ENCODE results near the gene LILRA6.
"Not testable (repeated sequence)": the region's sequence is repeated elsewhere in the genome, so short reads cannot be mapped to it uniquely, and the experiment has no call there.

The LILRA6 gene

GRCh38 chr19:54279406-54279962 is 36.9 kb upstream of the LILRA6 start:
- no peak for DNase-seq (ENCODE audit: extremely low read depth, low read depth)
- no peak for TF ChIP-seq CTCF (IDR thresholded peaks at IDR 0.05; ENCODE audit: low read depth, low read length, missing control alignments)
- no peak overlapping the region for H3K4me3 ChIP-seq (replicated peaks; ENCODE audit: low read depth, low read length)

DNA sequence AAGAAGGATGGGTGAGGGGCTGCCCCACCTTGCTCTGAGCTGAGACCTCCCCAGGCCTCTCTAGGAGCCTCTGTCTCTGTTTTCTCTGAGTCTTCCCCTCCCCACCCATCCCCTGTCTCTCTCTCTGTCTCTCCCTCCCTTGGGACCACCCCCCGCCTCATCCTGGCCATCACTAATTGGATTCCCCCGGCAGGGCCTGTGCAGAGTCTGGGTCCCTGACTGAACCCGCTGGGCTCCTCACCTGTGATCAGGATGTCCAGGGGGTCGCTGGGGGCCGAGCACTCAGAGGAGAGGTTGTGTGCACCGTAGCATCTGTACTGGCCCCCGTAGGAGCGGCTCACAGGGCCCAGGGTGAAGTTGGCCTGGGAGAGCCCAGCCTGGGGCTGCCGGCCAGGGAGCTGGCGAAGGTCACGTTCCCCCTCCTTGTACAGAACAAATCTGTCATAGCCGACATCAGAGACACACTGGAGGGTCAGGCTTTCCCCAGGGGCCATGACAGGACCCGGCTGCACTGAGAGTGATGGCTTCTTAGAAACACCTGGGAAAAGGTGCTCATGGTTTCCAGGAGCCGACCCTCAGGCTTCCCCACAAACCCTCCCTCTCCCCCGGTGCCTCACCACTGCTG is 36.1 kb upstream of the LILRA6 start:
- not testable (repeated sequence) for H3K4me3 ChIP-seq (replicated peaks; ENCODE audit: low read depth, low read length); DNase-seq (ENCODE audit: extremely low read depth, low read depth)

DNA sequence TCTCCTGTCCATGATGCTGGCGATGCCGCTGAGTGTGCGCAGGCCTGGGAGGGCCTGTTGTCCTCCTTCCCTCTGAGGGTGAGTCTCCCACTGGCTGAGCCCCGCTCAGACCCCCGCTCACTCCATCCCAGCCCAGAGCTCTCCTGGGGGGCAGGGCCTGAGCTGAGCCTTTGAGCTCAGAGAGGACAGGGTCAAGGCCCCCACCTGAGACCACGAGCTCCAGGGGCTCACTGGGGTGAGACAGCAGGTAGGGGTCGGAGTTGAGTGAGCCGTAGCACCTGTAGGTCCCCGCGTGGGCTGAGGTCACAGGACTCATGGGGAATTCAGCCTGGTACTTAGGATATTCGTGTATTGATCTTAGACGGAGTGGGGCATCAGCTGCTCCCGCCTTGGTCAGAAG is 35.5 kb upstream of the LILRA6 start:
- H3K4me3 ChIP-seq (replicated peaks; ENCODE audit: low read depth, low read length): not testable (repeated sequence)

GRCh38 chr19:54277111-54277615 is 34.6 kb upstream of the LILRA6 start:
- not testable (repeated sequence) for DNase-seq (ENCODE audit: extremely low read depth, low read depth); H3K4me3 ChIP-seq (replicated peaks; ENCODE audit: low read depth, low read length)

More for the DNA sequence above, 35.5 kb upstream of the LILRA6 start:
- not testable (repeated sequence) for DNase-seq (ENCODE audit: extremely low read depth, low read depth)

- no peak for TF ChIP-seq CTCF (IDR thresholded peaks at IDR 0.05; ENCODE audit: low read depth, low read length, missing control alignments)
- DNase-seq (ENCODE audit: extremely low read depth, low read depth): no peak
- no peak overlapping the region for H3K4me3 ChIP-seq (replicated peaks; ENCODE audit: low read depth, low read length)
Measured at GRCh38 chr19:54275951-54276350, 33.4 kb upstream of the LILRA6 start.

DNA sequence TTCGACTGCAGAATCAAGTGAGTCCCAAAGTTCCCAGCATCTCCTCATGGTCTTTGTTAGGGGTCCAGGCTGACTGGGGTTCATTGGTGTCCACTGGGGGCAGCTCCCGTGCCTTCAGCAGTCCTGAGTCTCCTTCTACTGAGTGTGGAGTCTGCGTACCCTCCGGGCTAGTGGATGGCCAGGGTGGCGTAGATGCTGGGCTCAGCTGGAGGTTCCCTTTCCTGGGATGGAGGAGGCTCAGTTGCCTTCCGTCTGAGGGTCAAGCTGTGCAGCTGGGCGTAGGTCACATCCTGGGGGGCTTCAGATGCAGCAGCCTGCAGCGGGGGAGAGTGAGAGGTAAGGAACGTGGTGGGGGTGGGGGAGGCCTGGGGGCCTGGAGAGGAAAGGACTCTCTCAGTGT is 31.9 kb upstream of the LILRA6 start:
- H3K4me3 ChIP-seq (replicated peaks; ENCODE audit: low read depth, low read length); DNase-seq (ENCODE audit: extremely low read depth, low read depth): not testable (repeated sequence)

DNA sequence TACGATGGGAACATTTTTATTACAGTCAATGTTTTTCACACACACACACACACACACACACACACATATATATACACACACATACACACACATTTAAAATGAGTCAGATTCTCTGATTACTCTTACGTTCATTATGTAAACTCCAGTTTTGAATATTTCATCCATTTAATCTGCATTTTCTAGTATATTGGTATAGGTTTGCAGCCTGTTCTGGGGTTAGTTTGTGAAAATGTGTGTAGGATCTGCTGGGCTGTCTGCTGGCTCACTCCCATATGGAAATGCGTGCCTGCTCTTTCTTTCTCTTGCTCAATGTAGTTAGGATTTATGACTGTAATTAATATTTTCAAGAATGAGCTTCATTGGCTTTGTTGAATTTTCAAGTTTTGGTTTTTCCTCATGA is 31.2 kb upstream of the LILRA6 start:
- DNase-seq (ENCODE audit: extremely low read depth, low read depth): no peak
- TF ChIP-seq CTCF (IDR thresholded peaks at IDR 0.05; ENCODE audit: low read depth, low read length, missing control alignments): no peak
- H3K4me3 ChIP-seq (replicated peaks; ENCODE audit: low read depth, low read length): no peak overlapping the region

DNA sequence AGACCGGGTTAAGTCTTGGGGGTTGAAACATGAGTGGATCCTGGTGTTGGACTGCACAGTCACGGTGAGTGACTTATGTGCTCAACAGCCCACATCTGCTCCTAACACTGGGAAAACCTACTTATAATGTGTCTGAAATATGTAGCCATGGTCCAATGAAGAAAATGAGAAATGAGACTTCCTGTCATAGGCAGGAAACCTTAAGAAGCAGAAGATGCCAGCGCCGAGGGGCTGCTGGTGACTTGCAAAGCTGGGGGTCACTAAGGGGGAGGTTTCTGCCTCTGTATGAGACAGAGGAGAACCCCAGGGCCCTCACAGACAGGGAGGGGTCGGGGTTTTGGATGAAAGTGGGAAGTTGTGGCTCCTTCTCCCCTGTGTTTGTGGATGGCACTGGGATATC is 29.6 kb upstream of the LILRA6 start:
- not testable (repeated sequence) for DNase-seq (ENCODE audit: extremely low read depth, low read depth); H3K4me3 ChIP-seq (replicated peaks; ENCODE audit: low read depth, low read length)

GRCh38 chr19:54271587-54271986 is 29.0 kb upstream of the LILRA6 start:
- DNase-seq (ENCODE audit: extremely low read depth, low read depth); H3K4me3 ChIP-seq (replicated peaks; ENCODE audit: low read depth, low read length): not testable (repeated sequence)

GRCh38 chr19:54271106-54271505 is 28.5 kb upstream of the LILRA6 start:
- no peak for TF ChIP-seq CTCF (IDR thresholded peaks at IDR 0.05; ENCODE audit: low read depth, low read length, missing control alignments)
- H3K4me3 ChIP-seq (replicated peaks; ENCODE audit: low read depth, low read length): no peak overlapping the region
- no peak for DNase-seq (ENCODE audit: extremely low read depth, low read depth)

Measured in HFF-Myc (cell line).